CD14-positive monocyte (primary cell): ENCODE results near the gene GPX5. TPM values are rescaled to one million over a fixed set of nuclear protein-coding genes. Genes with fewer than 3 reads are reported as not detected.

Experiments
- DNase-seq, 3 donors: peaks; one replicate each; pipeline ENCODE4 v3.0.0-alpha.2; 2011 to 2022
- H2AFZ ChIP-seq: 2 replicates; pipeline ENCODE4 v1.6.0; 2012; ENCODE audit warnings: mild to moderate bottlenecking, low read depth, low read length, inconsistent platforms; ENCODE audit not compliant: insufficient read depth, poor library complexity, severe bottlenecking
- H3K27ac ChIP-seq, 2 donors: 1 replicate in 1 of 2; 2 replicates in 1 of 2; pipeline ENCODE4 v1.5.1; 2012 to 2013; ENCODE audit warnings: low read length in 2 of 2, control low read depth in 1 of 2, inconsistent platforms in 1 of 2, low read depth in 1 of 2, mild to moderate bottlenecking in 1 of 2
- H3K27me3 ChIP-seq, 2 donors: one replicate each; pipeline versions ENCODE4 v1.6.0 to v1.6.1; 2011 to 2013; ENCODE audit warnings: low read length in 2 of 2; ENCODE audit not compliant: control insufficient read depth in 2 of 2, insufficient read depth in 2 of 2
- H3K36me3 ChIP-seq, 2 donors: replicated peaks in 1 of 2; 1 replicate in 1 of 2; 2 replicates in 1 of 2; pipeline versions ENCODE4 v1.5.1 to v1.6.1; 2012 to 2013; ENCODE audit warnings: low read length in 2 of 2, control low read depth in 1 of 2, inconsistent platforms in 1 of 2, mild to moderate bottlenecking in 1 of 2; ENCODE audit not compliant: insufficient read depth in 2 of 2, control insufficient read depth in 1 of 2
- H3K4me1 ChIP-seq, 2 donors: 1 replicate in 1 of 2; 2 replicates in 1 of 2; pipeline versions ENCODE4 v1.5.1 to v1.6.1; 2012 to 2013; ENCODE audit warnings: low read length in 2 of 2, control low read depth in 1 of 2, inconsistent platforms in 1 of 2, mild to moderate bottlenecking in 1 of 2, moderate library complexity in 1 of 2; ENCODE audit not compliant: insufficient read depth in 2 of 2, control insufficient read depth in 1 of 2
- H3K4me2 ChIP-seq: replicated peaks from 2 replicates; pipeline ENCODE3; 2012; ENCODE audit warnings: low read length, moderate library complexity, mild to moderate bottlenecking; ENCODE audit not compliant: poor library complexity, severe bottlenecking; ENCODE audit errors: extremely low read depth
- H3K4me3 ChIP-seq, 3 experiments: fragments of 200-600 bp in 1 of 3; sonication (generic) in 1 of 3; replicated peaks in 1 of 3; 1 replicate in 2 of 3; 2 replicates in 1 of 3; pipeline ENCODE4 v1.5.1; 2011 to 2013; ENCODE audit warnings: low read length in 3 of 3, mild to moderate bottlenecking in 3 of 3, control low read depth in 2 of 3, low read depth in 2 of 3, inconsistent platforms in 1 of 3, moderate library complexity in 1 of 3
- H3K79me2 ChIP-seq: 2 replicates; pipeline ENCODE4 v1.6.0; 2012; ENCODE audit warnings: mild to moderate bottlenecking, control low read depth, inconsistent platforms, low read length, moderate library complexity; ENCODE audit not compliant: insufficient read depth
- H3K9ac ChIP-seq: 2 replicates; pipeline ENCODE4 v1.6.0; 2017; ENCODE audit warnings: low read length, mild to moderate bottlenecking; ENCODE audit not compliant: insufficient read depth, poor library complexity, severe bottlenecking
- H3K9me3 ChIP-seq, 2 donors: replicated peaks in 1 of 2; 1 replicate in 1 of 2; 2 replicates in 1 of 2; pipeline versions ENCODE4 v1.5.1 to v1.6.1; 2012 to 2013; ENCODE audit warnings: low read length in 2 of 2, control low read depth in 1 of 2; ENCODE audit not compliant: control insufficient read depth in 1 of 2, insufficient read depth in 1 of 2
- H4K20me1 ChIP-seq: 2 replicates; pipeline ENCODE4 v1.6.0; 2012; ENCODE audit warnings: mild to moderate bottlenecking, low read length, control low read depth, moderate library complexity; ENCODE audit not compliant: insufficient read depth
- H3K27ac Mint-ChIP-seq, 7 donors: one replicate each; pipeline ENCODE4 v1.8.0; 2020; ENCODE audit warnings: mild to moderate bottlenecking in 7 of 7, mixed read lengths in 7 of 7, moderate library complexity in 6 of 7, inconsistent platforms in 2 of 7
- H3K27me3 Mint-ChIP-seq, 3 donors: one replicate each; pipeline ENCODE4 v1.8.0; 2021 to 2022; ENCODE audit warnings: low read depth in 3 of 3, mild to moderate bottlenecking in 3 of 3, mixed read lengths in 3 of 3, moderate library complexity in 3 of 3, inconsistent platforms in 1 of 3
- H3K36me3 Mint-ChIP-seq, 2 donors: one replicate each; pipeline ENCODE4 v1.8.0; 2020; ENCODE audit warnings: mixed read lengths in 2 of 2, inconsistent platforms in 1 of 2, mild to moderate bottlenecking in 1 of 2
- H3K4me1 Mint-ChIP-seq: one replicate; pipeline ENCODE4 v1.8.0; 2020; ENCODE audit warnings: mild to moderate bottlenecking, mixed read lengths
- H3K4me3 Mint-ChIP-seq, 2 donors: one replicate each; pipeline ENCODE4 v1.8.0; 2020; ENCODE audit warnings: mild to moderate bottlenecking in 2 of 2, mixed read lengths in 2 of 2, moderate library complexity in 1 of 2
- H3K9me3 Mint-ChIP-seq, 7 donors: one replicate each; pipeline ENCODE4 v1.8.0; 2020 to 2022; ENCODE audit warnings: mixed read lengths in 7 of 7, mild to moderate bottlenecking in 6 of 7, moderate library complexity in 6 of 7, inconsistent platforms in 2 of 7
- CTCF ChIP-seq: fragments of 200-600 bp; IDR thresholded peaks from one replicate; pipeline ENCODE4 v1.8.0; 2022; ENCODE audit warnings: antibody characterized with exemption, mild to moderate bottlenecking
- WGBS: methylation state at CpG from one replicate; pipeline ENCODE4 v1.1.5; 2013; ENCODE audit warnings: missing lambda C conversion rate; ENCODE audit not compliant: insufficient coverage; 5-methylcytosine and 5-hydroxymethylcytosine counted together
- intact Hi-C, 2 donors: fragments of 100-400 bp; cut with micrococcal nuclease; formaldehyde crosslinking; loops; one replicate each; pipeline versions ENCODE4 v1.15.0 to v1.15.1; 2023
- polyA plus RNA-seq, 3 donors: library from polyadenylated mRNA; depleted of rRNA in 1 of 3; unstranded in 2 of 3; stranded (reverse) in 1 of 3; fragments of 300-500 nt in 2 of 3; fragments of >200 nt in 1 of 3; fragmentation: Illumina TruSeq in 2 of 3; gene quantifications; 1 replicate in 2 of 3; 2 replicates in 1 of 3; pipeline ENCODE4 v1.2.3, GENCODE V29; 2012 to 2021

The GPX5 gene
- polyA plus RNA-seq, 3 donors = not detected

GRCh38 chr6:28551891-28552666 lies 26.4 kb downstream of the GPX5 start:
- Mint-ChIP-seq H3K4me3 (no peak overlapping the region), H3K27ac (no peak overlapping the region), H3K36me3 (no peaks in the 10 kb centered on the region), H3K9me3 (peaks cover 0 to 5% (median 4%) of the 10 kb centered on the region in 7 donors), H3K4me1 (no peaks in the 10 kb centered on the region), H3K27me3 (peaks cover 6 to 27% (median 19%) of the 10 kb centered on the region in 3 donors)
- H3K79me2 ChIP-seq = no peaks in the 10 kb centered on the region
- no peak for TF ChIP-seq CTCF
- intact Hi-C loops = no loop called here
- no peaks in the 10 kb centered on the region for H3K9me3 ChIP-seq
- no peak for DNase-seq
- H3K36me3 ChIP-seq = no peaks in the 10 kb centered on the region
- WGBS = no CpG with 5 or more reads among the region's 4 CpGs
- no peak overlapping the region for H3K4me3 ChIP-seq
- no peaks in the 10 kb centered on the region for H3K4me1 ChIP-seq
- H3K27ac ChIP-seq = no peak overlapping the region
- no peak overlapping the region for H3K4me2 ChIP-seq
- no peak overlapping the region for H2AFZ ChIP-seq
- peaks cover 2 to 12% of the 10 kb centered on the region in 2 donors for H3K27me3 ChIP-seq
- H3K9ac ChIP-seq = no peak overlapping the region
- no peaks in the 10 kb centered on the region for H4K20me1 ChIP-seq

- H3K27me3 ChIP-seq = peaks cover 2 to 16% of the 10 kb centered on the region in 2 donors
- Mint-ChIP-seq H3K4me1 (no peaks in the 10 kb centered on the region), H3K36me3 (no peaks in the 10 kb centered on the region), H3K27ac (no peak overlapping the region), H3K9me3 (peaks cover 0 to 5% (median 3%) of the 10 kb centered on the region in 7 donors), H3K27me3 (peaks cover 8 to 27% (median 19%) of the 10 kb centered on the region in 3 donors), H3K4me3 (peak overlapping the region in 1 of 2 donors; percentile 12)
- no peak overlapping the region for H3K4me2 ChIP-seq
- no peak overlapping the region for H3K9ac ChIP-seq
- WGBS = 60% methylated on average over 8 of the region's 8 CpGs
- H3K4me3 ChIP-seq = no peak overlapping the region
- intact Hi-C loops = no loop called here
- H3K79me2 ChIP-seq = no peaks in the 10 kb centered on the region
- no peaks in the 10 kb centered on the region for H4K20me1 ChIP-seq
- TF ChIP-seq CTCF = no peak
- H2AFZ ChIP-seq = no peak overlapping the region
- H3K36me3 ChIP-seq = no peaks in the 10 kb centered on the region
- no peak overlapping the region for H3K27ac ChIP-seq
- H3K4me1 ChIP-seq = no peaks in the 10 kb centered on the region
- H3K9me3 ChIP-seq = no peaks in the 10 kb centered on the region
- DNase-seq = no peak
These were observed 27.8 kb downstream of the GPX5 start for GRCh38 chr6:28553384-28553985.
